Heart left ventricle (tissue), 16 donors: Measurements from ENCODE around the gene GRM7. TPM values are rescaled to one million over a fixed set of nuclear protein-coding genes. Genes with fewer than 3 reads are reported as not detected.

Experiments used
- ATAC-seq, 4 donors: fragments of 200-7000 bp; cut with Tn5 transposase; one replicate each; pipeline ENCODE4 v1.9.1; 2020 to 2022; ENCODE audit warnings: moderate library complexity in 4 of 4, mild to moderate bottlenecking in 3 of 4, moderate number of reproducible peaks in 1 of 4
- DNase-seq, 5 donors: peaks; one replicate each; pipeline ENCODE4 v3.0.0-alpha.2; 2020
- H3K27ac ChIP-seq, 12 donors: fragments of 200-600 bp; sonication (generic) in 4 of 12; one replicate each; pipeline versions ENCODE4 v1.5.0 to v1.8.0; 2016 to 2022; ENCODE audit warnings: mild to moderate bottlenecking in 2 of 12
- H3K27me3 ChIP-seq, 9 donors: fragments of 200-600 bp; sonication (generic) in 2 of 9; one replicate each; pipeline versions ENCODE4 v1.5.1 to v1.8.0; 2016 to 2022; ENCODE audit warnings: mild to moderate bottlenecking in 3 of 9
- H3K36me3 ChIP-seq, 9 donors: fragments of 200-600 bp; sonication (generic) in 2 of 9; one replicate each; pipeline versions ENCODE4 v1.5.0 to v1.8.0; 2018 to 2022; ENCODE audit warnings: mild to moderate bottlenecking in 2 of 9
- H3K4me1 ChIP-seq, 12 donors: fragments of 200-600 bp; sonication (generic) in 4 of 12; one replicate each; pipeline versions ENCODE4 v1.5.0 to v1.8.0; 2016 to 2022; ENCODE audit warnings: mild to moderate bottlenecking in 3 of 12
- H3K4me3 ChIP-seq, 12 donors: fragments of 200-600 bp; sonication (generic) in 4 of 12; one replicate each; pipeline versions ENCODE4 v1.5.0 to v1.8.0; 2017 to 2022; ENCODE audit warnings: mild to moderate bottlenecking in 9 of 12, moderate library complexity in 4 of 12
- H3K9me3 ChIP-seq, 12 donors: fragments of 200-600 bp; sonication (generic) in 4 of 12; one replicate each; pipeline versions ENCODE4 v1.5.0 to v1.8.0; 2016 to 2022; ENCODE audit warnings: mild to moderate bottlenecking in 1 of 12
- CTCF ChIP-seq, 12 donors: fragments of 200-600 bp; sonication (generic) in 4 of 12; IDR thresholded peaks; one replicate each; pipeline versions ENCODE4 v1.5.0 to v1.8.0; 2018 to 2022; ENCODE audit warnings: antibody characterized with exemption in 12 of 12, mild to moderate bottlenecking in 5 of 12
- POLR2A ChIP-seq, 2 donors: fragments of 450-650 bp; IDR thresholded peaks; one replicate each; pipeline ENCODE4 v1.6.1; 2017; ENCODE audit warnings: antibody characterized with exemption in 2 of 2, mild to moderate bottlenecking in 2 of 2, moderate library complexity in 2 of 2
- whole genome bisulfite sequencing, 4 donors: extraction: QIAGEN DNeasy Blood & Tissue Kit in 2 of 4; methylation state at CpG; one replicate each; pipeline versions ENCODE4 v1.1.5 to v1.1.7; 2013 to 2018; 5-methylcytosine and 5-hydroxymethylcytosine counted together
- intact Hi-C, 10 donors: fragments of 100-400 bp; cut with DNase I; formaldehyde crosslinking; loops; one replicate each; pipeline versions ENCODE4 v1.11.1 to v1.14.2; 2022
- polyA plus RNA-seq, 2 donors: library from polyadenylated mRNA; stranded (reverse); fragments of 200-250 nt; gene quantifications; one replicate each; pipeline ENCODE4 v1.2.3, GENCODE V29; 2013
- total RNA-seq, 9 donors: library from RNA; depleted of rRNA in 2 of 9; stranded (reverse); fragments of >200 nt in 2 of 9; fragmentation: NEBNext Ultra II Directional in 3 of 9; extraction: Animal tissue kit (Norgen Biotek cat#: 25700) in 3 of 9; gene quantifications; one replicate each; pipeline versions ENCODE4 v1.1.0 to v1.2.4, GENCODE V29; 2016 to 2023
- donor health status: ischemic (EF 13 %, LVEDD 7.1; RV severe dilation, severe dysfunction).
- donor health status: healthy with polysubstance abuse.
- donor health status: DM: no; HTN: yes; CAD: no.
- donor health status: DM: no; HTN: no; CAD: no.
- donor health status: ischemic (EF 25% LVEDD 6.9; RV normal size, moderate dysfunction).
- donor health status: ischemic (EF 25% LVEDD 5.7; RV mildly dilated, moderate dysfunction).
- donor health status: healthy.
- donor health status: DM: yes; HTN: yes; CAD: no.
- donor health status: ischemic (EF 35%, LVEDD 5.7; RV mildly dilated, moderate dysfunction).
- donor health status: nonischemic (EF 11% LVEDD 7.7; RV severe dilation, severe dysfunction).
- donor health status: DM: yes; HTN: yes; CAD: no.
- donor health status: PGD.
- donor health status: ischemic (EF 29% LVEDD 5.4; RV normal size, mild dysfunction).
- donor health status: nonischemic (EF 23%, LVEDD 6.1; RV moderate dilation, normal function).

Gene GRM7
- total and polyA plus RNA-seq, 11 donors = not detected

GRCh38 chr3:7263347-7264195, 402.7 kb downstream of the GRM7 start:
- Histone ChIP-seq H3K4me3 (no peak overlapping the region), H3K4me1 (no peaks in the 10 kb centered on the region), H3K36me3 (no peaks in the 10 kb centered on the region), H3K27ac (no peak overlapping the region), H3K9me3 (no peaks in the 10 kb centered on the region), H3K27me3 (no peaks in the 10 kb centered on the region)
- TF ChIP-seq CTCF (IDR thresholded peaks at IDR 0.05) = no peak
- no peak for TF ChIP-seq POLR2A (IDR thresholded peaks at IDR 0.05)
- ATAC-seq (peak in 2 of 4 donors; percentile 12 to 31), DNase-seq (peak in 1 of 5 donors; percentile 8)
- WGBS, 4 donors = 87 to 94% (median 90%) methylated on average over 6 to 13 of the region's 13 CpGs
- intact Hi-C loops = no loop called here

DNA sequence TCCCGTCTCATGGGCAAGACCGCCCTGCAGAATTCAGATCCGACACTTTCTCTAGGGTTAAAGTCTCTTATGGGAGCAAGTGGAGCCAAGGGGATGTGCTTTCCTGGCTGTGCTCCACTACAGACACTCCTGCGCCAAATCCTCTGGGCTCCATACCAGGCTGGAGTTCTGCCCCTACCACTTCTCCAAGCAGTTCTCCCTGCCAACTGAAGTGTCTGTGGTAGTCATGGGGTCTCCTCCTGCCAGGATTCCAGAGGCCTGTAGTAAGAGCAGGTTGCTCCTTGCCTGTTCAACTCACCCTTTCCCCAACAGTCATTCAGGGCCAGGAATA, 403.2 kb downstream of the GRM7 start:
- Histone ChIP-seq H3K9me3 (no peaks in the 10 kb centered on the region), H3K27ac (no peak overlapping the region), H3K36me3 (no peaks in the 10 kb centered on the region), H3K27me3 (no peaks in the 10 kb centered on the region), H3K4me3 (no peak overlapping the region), H3K4me1 (no peaks in the 10 kb centered on the region)
- intact Hi-C loops = no loop called here
- ATAC-seq = peak in 3 of 4 donors; percentile 20 to 56 (median 22)
- WGBS, 4 donors = 63 to 93% (median 75%) methylated on average over 2 to 4 of the region's 4 CpGs
- DNase-seq = peak in 1 of 5 donors; percentile 19
- no peak for TF ChIP-seq CTCF (IDR thresholded peaks at IDR 0.05)
- no peak for TF ChIP-seq POLR2A (IDR thresholded peaks at IDR 0.05)

DNA sequence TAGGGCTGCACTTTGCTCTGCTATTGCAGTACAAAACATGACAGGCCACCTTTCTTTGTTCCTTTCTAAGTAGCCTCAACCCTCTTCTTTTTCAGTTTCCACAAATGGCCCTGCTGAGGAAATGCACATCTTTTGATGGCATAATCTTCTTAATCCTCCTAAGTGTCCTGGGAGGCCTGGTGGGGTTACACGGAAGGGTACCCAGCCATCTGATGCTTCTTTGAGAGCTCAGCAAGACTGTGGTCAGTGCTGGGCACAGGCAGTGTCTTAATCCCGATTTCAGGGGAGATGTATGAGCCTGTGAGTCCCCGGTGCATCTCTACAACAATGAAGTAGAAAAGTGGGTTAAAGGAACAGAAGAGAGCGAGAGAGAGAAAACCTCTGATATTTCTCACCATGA, 404.8 kb downstream of the GRM7 start:
- no peak for ATAC-seq
- H3K9me3 ChIP-seq = no peaks in the 10 kb centered on the region
- no peaks in the 10 kb centered on the region for H3K36me3 ChIP-seq
- TF ChIP-seq POLR2A (IDR thresholded peaks at IDR 0.05) (no peak), CTCF (IDR thresholded peaks at IDR 0.05) (no peak)
- no peak for DNase-seq
- no peaks in the 10 kb centered on the region for H3K27me3 ChIP-seq
- H3K4me3 ChIP-seq = no peak overlapping the region
- no peaks in the 10 kb centered on the region for H3K4me1 ChIP-seq
- H3K27ac ChIP-seq = no peak overlapping the region
- 55 to 65% (median 63%) methylated on average over 4 of the region's 4 CpGs for WGBS, 4 donors
- intact Hi-C loops = no loop called here

GRCh38 chr3:7266551-7266950, 405.6 kb downstream of the GRM7 start:
- TF ChIP-seq POLR2A (IDR thresholded peaks at IDR 0.05) (no peak), CTCF (IDR thresholded peaks at IDR 0.05) (no peak)
- Histone ChIP-seq H3K27me3 (no peaks in the 10 kb centered on the region), H3K36me3 (no peaks in the 10 kb centered on the region), H3K9me3 (no peaks in the 10 kb centered on the region), H3K4me3 (no peak overlapping the region), H3K27ac (no peak overlapping the region), H3K4me1 (no peaks in the 10 kb centered on the region)
- intact Hi-C loops = no loop called here
- DNase-seq (no peak), ATAC-seq (no peak)
- 87 to 97% (median 93%) methylated on average over 1 of the region's 1 CpG for WGBS, 4 donors
